Activated CD4-positive, alpha-beta memory T cell treated with anti-CD3 and anti-CD28 coated beads for 36 hours (primary cell): ENCODE results near the gene MEPE. TPM values are rescaled to one million over a fixed set of nuclear protein-coding genes. Genes with fewer than 3 reads are reported as not detected.

Experiments used
- CTCF ChIA-PET: fragments of 350-600 bp; sonication (Branson Sonifier 250); formaldehyde crosslinking; loops from one replicate; lab custom pipeline; 2021; ENCODE audit warnings: antibody characterized with exemption, inconsistent platforms; lab: Charles Lee
- POLR2A ChIA-PET: fragments of 350-600 bp; sonication (Branson Sonifier 250); formaldehyde crosslinking; loops from one replicate; lab custom pipeline; 2021; ENCODE audit warnings: antibody characterized with exemption; lab: Charles Lee
- DNase-seq: peaks from one replicate; pipeline ENCODE4 v3.0.0-alpha.2; 2020
- H3K27ac Mint-ChIP-seq: one replicate; pipeline ENCODE4 v1.8.0; 2021; ENCODE audit warnings: mixed read lengths
- H3K27me3 Mint-ChIP-seq: one replicate; pipeline ENCODE4 v1.8.0; 2021; ENCODE audit warnings: mixed read lengths
- H3K36me3 Mint-ChIP-seq: one replicate; pipeline ENCODE4 v1.8.0; 2021; ENCODE audit warnings: mixed read lengths
- H3K4me1 Mint-ChIP-seq: one replicate; pipeline ENCODE4 v1.8.0; 2021; ENCODE audit warnings: low read depth, mixed read lengths
- H3K4me3 Mint-ChIP-seq: one replicate; pipeline ENCODE4 v1.8.0; 2021; ENCODE audit warnings: mild to moderate bottlenecking, mixed read lengths
- H3K9me3 Mint-ChIP-seq: one replicate; pipeline ENCODE4 v1.8.0; 2021; ENCODE audit warnings: mixed read lengths
- intact Hi-C: fragments of 100-400 bp; cut with micrococcal nuclease; formaldehyde crosslinking; loops from one replicate; pipeline ENCODE4 v1.15.1; 2023
- total RNA-seq, 2 experiments: library from RNA; stranded (reverse); gene quantifications; one replicate each; pipeline ENCODE4 v1.2.3, GENCODE V29; 2021

Gene MEPE
- not detected for total RNA-seq

DNA sequence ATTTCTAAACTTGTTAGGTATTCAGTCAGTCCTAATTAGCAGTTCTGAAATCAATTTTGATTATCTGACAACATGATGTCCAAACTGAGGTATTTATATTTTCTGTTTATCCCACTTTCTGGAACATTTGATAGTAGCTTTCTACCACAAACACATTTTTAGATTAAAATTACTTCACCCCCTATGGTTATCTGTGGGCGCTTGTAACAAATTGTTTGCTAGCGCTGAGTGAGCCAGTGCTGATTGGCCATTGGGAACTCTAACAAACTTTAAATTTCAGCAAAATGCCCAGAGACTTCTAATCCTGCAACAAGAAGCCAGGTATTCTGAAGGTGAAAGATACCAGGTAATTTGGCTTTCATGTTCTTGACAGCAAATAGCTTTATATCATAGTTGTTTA lies at the start of gene MEPE:
TSS of gene MEPE (plus strand) at position 301 of the 400 bp plus-strand sequence. CDS start 1,746 bp downstream, outside the sequence.
- H3K27me3 Mint-ChIP-seq: peaks cover 3% of the 10 kb centered on the region
- POLR2A ChIA-PET: no interaction called here
- H3K9me3 Mint-ChIP-seq: no peaks in the 10 kb centered on the region
- H3K27ac Mint-ChIP-seq: no peak within 1 kb of the TSS
- intact Hi-C loops: no loop called here
- H3K4me3 Mint-ChIP-seq: no peak within 1 kb of the TSS
- no peaks in the 10 kb centered on the region for H3K4me1 Mint-ChIP-seq
- CTCF ChIA-PET: no interaction called here
- no peak for DNase-seq
- no peaks in the 10 kb centered on the region for H3K36me3 Mint-ChIP-seq

DNA sequence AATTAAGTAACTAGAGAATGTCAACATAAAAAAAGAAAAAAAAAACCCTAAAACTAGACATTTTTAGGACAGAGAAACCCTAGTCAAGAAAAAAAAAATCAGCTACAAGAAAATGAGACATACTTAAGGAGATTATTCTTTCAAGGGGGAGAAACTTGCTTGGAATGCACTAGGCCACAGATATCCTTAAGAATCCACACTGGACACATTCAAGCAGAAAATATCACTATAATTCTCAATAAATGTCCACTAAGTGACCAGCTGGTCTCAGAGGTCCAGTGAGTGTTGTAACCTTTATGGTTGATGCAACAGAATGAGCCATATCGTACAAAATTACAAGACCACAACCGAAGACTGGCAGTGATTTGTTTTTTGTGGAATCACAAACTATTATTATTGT lies 49.0 kb upstream of the MEPE start:
- Mint-ChIP-seq H3K27me3 (peaks cover 5% of the 10 kb centered on the region), H3K27ac (no peak overlapping the region), H3K9me3 (no peaks in the 10 kb centered on the region), H3K4me3 (no peak overlapping the region), H3K4me1 (no peaks in the 10 kb centered on the region), H3K36me3 (no peaks in the 10 kb centered on the region)
- POLR2A ChIA-PET: no interaction called here
- CTCF ChIA-PET: no interaction called here
- DNase-seq: no peak
- intact Hi-C loops: no loop called here

- no peak for DNase-seq
- CTCF ChIA-PET: no interaction called here
- Mint-ChIP-seq H3K27ac (no peak overlapping the region), H3K4me1 (no peaks in the 10 kb centered on the region), H3K36me3 (no peaks in the 10 kb centered on the region), H3K9me3 (no peaks in the 10 kb centered on the region), H3K27me3 (peaks cover 5% of the 10 kb centered on the region), H3K4me3 (no peak overlapping the region)
- intact Hi-C loops: no loop called here
- POLR2A ChIA-PET: no interaction called here
These were observed 46.8 kb upstream of the MEPE start for GRCh38 chr4:87785731-87786509.

DNA sequence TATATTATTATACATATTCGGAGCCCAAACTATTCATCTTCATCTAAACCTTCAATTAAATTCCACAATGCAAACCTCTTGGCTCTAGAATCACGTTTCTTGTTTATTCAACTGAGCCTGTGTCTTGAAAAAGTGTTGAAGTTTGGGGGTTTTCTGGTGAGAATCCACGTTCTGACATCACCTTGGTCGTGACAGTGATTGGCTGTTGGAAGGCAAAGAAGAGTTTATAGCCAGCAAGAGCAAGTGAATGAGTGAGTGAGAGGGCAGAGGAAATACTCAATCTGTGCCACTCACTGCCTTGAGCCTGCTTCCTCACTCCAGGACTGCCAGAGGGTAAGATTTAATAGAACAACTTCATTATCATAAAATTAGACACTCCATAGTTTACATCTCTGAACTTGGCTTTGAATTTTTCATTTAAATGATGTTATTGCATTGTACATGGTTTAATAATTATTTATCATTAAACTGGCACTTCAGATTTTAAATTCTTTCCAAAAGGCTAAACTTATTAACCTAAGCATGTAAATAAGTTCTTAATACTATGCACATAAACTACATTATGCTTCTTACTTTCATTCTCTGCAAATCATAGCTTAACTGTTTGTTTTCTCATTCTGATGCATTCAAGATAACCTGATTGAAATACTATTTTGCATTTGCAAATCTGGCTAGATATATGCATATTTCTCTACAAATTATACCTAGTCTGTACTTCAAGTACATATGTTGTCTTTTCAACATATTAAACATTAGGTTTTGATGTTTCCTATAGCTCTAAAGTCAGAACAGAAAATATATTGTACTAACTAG lies 33.3 kb upstream of the MEPE start, which contains the start of gene IBSP:
TSS of gene IBSP (plus strand) at position 254 of the 813 bp plus-strand sequence. CDS start 2,808 bp downstream, outside the sequence.
- Mint-ChIP-seq H3K36me3 (no peaks in the 10 kb centered on the region), H3K9me3 (no peaks in the 10 kb centered on the region), H3K27ac (no peak within 1 kb of the TSS), H3K27me3 (no peaks in the 10 kb centered on the region), H3K4me3 (no peak within 1 kb of the TSS), H3K4me1 (no peaks in the 10 kb centered on the region)
- intact Hi-C loops: no loop called here
- DNase-seq: no peak
- CTCF ChIA-PET: interaction anchor here (0.7 kb wide), 1 partner anchor 49 kb away, joined by 3 read pairs; no protein-coding TSS in a partner anchor
- POLR2A ChIA-PET: no interaction called here

DNA sequence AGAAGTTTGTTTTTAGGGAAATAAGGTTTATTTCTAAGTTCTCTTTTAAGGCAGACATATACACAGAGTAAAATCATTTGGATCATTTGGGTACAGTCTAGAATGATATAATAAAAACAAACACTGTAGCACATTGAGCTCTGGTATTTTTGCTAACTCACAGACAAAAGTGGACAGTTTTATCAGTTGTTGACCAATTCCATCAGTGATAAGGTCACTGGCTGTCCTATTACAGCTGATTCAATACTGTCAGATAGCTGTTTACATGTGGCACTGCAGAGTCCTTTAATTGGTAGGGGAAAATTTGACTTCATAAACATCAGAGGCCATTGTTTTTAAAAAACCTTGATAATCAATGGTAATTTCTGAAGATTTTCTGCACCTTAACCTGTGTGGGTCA lies 29.9 kb upstream of the MEPE start:
- no peaks in the 10 kb centered on the region for H3K36me3 Mint-ChIP-seq
- DNase-seq: no peak
- no peaks in the 10 kb centered on the region for H3K9me3 Mint-ChIP-seq
- intact Hi-C loops: no loop called here
- H3K4me1 Mint-ChIP-seq: no peaks in the 10 kb centered on the region
- POLR2A ChIA-PET: no interaction called here
- H3K27me3 Mint-ChIP-seq: no peaks in the 10 kb centered on the region
- no peak overlapping the region for H3K4me3 Mint-ChIP-seq
- no peak overlapping the region for H3K27ac Mint-ChIP-seq
- CTCF ChIA-PET: no interaction called here

- H3K9me3 Mint-ChIP-seq: no peaks in the 10 kb centered on the region
- H3K36me3 Mint-ChIP-seq: no peaks in the 10 kb centered on the region
- CTCF ChIA-PET: no interaction called here
These were observed 29.3 kb upstream of the MEPE start for GRCh38 chr4:87803421-87803820.

DNA sequence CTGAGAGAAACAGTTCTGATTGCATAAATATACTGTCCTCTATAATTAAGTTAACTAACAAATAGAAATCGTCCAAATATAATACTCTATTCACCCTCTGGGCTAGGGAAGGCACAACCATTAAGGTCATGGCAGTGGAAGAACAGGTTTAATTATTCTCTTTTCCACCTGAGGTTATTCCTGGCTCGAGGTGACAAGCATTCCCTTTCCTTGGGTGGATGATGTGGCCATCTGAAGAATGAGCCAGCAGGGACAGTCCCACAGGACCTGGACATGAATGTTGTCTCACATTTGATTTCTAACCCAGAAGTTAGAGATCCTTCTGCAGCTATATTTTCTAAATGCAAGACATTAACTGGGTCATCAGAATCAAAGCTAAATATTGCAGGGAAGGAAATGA lies 27.9 kb upstream of the MEPE start:
- Mint-ChIP-seq H3K9me3 (no peaks in the 10 kb centered on the region), H3K27me3 (no peaks in the 10 kb centered on the region), H3K36me3 (no peaks in the 10 kb centered on the region), H3K4me1 (no peaks in the 10 kb centered on the region), H3K4me3 (no peak overlapping the region), H3K27ac (no peak overlapping the region)
- POLR2A ChIA-PET: no interaction called here
- CTCF ChIA-PET: no interaction called here
- no peak for DNase-seq
- intact Hi-C loops: no loop called here

More at GRCh38 chr4:87803421-87803820, 29.3 kb upstream of the MEPE start:
- Mint-ChIP-seq H3K27me3 (no peaks in the 10 kb centered on the region), H3K4me3 (no peak overlapping the region), H3K27ac (no peak overlapping the region), H3K4me1 (no peaks in the 10 kb centered on the region)
- POLR2A ChIA-PET: no interaction called here
- intact Hi-C loops: no loop called here
- DNase-seq: no peak

GRCh38 chr4:87805971-87806370 lies 26.8 kb upstream of the MEPE start:
- no peak for DNase-seq
- H3K36me3 Mint-ChIP-seq: no peaks in the 10 kb centered on the region
- ChIA-PET CTCF (no interaction called here), POLR2A (no interaction called here)
- H3K9me3 Mint-ChIP-seq: no peaks in the 10 kb centered on the region
- H3K27me3 Mint-ChIP-seq: no peaks in the 10 kb centered on the region
- no peak overlapping the region for H3K4me3 Mint-ChIP-seq
- no peaks in the 10 kb centered on the region for H3K4me1 Mint-ChIP-seq
- intact Hi-C loops: no loop called here
- H3K27ac Mint-ChIP-seq: no peak overlapping the region

DNA sequence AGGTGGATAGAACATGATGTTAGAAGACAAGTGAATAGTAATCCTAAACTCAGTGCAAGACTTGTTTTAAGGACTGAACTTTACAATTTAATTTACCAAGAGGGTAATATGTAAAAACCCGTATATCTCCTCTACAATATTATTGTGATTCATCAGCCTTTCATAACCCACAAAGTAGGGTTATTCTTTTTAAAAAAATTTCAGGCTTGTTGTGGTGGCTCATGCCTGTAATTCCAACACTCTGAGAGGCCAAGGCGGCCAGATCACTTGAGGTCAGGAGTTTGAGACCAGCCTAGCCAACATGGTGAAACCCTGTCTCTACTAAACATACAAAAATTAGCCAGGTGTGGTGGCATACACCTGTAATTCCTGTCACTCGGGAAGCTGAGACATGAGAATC lies 26.2 kb upstream of the MEPE start:
- intact Hi-C loops: no loop called here
- no peaks in the 10 kb centered on the region for H3K4me1 Mint-ChIP-seq
- CTCF ChIA-PET: no interaction called here
- no peaks in the 10 kb centered on the region for H3K9me3 Mint-ChIP-seq
- H3K36me3 Mint-ChIP-seq: no peaks in the 10 kb centered on the region
- no peaks in the 10 kb centered on the region for H3K27me3 Mint-ChIP-seq
- DNase-seq: no peak
- no peak overlapping the region for H3K27ac Mint-ChIP-seq
- POLR2A ChIA-PET: no interaction called here
- no peak overlapping the region for H3K4me3 Mint-ChIP-seq

DNA sequence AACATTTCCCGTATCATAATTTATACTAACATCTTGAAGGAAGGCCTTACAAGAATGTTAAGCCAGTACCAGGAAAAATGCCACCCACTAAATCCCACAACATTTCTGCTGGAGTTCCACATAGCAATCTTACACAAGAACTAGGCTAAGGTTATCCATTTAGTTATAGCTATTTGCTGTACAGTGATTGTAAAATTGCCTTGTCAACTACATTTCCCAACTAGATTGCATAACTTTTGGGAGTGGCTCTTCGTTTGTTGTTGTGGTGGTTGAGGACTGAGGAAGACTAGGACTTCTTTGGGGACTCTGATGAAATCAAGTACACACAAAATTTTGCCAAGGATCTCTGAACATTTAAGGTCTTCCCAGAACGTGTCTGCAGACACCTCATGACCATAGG lies 25.4 kb upstream of the MEPE start:
- Mint-ChIP-seq H3K36me3 (no peaks in the 10 kb centered on the region), H3K27ac (no peak overlapping the region), H3K9me3 (no peaks in the 10 kb centered on the region), H3K4me3 (no peak overlapping the region), H3K4me1 (no peaks in the 10 kb centered on the region), H3K27me3 (no peaks in the 10 kb centered on the region)
- intact Hi-C loops: no loop called here
- CTCF ChIA-PET: no interaction called here
- POLR2A ChIA-PET: no interaction called here
- DNase-seq: no peak

- no peaks in the 10 kb centered on the region for H3K4me1 Mint-ChIP-seq
- H3K36me3 Mint-ChIP-seq: no peaks in the 10 kb centered on the region
- no peak overlapping the region for H3K4me3 Mint-ChIP-seq
- intact Hi-C loops: no loop called here
- H3K9me3 Mint-ChIP-seq: no peaks in the 10 kb centered on the region
- no peak for DNase-seq
- POLR2A ChIA-PET: no interaction called here
- CTCF ChIA-PET: no interaction called here
- H3K27ac Mint-ChIP-seq: no peak overlapping the region
- no peaks in the 10 kb centered on the region for H3K27me3 Mint-ChIP-seq
These were observed 20.8 kb upstream of the MEPE start for GRCh38 chr4:87811977-87812376.

DNA sequence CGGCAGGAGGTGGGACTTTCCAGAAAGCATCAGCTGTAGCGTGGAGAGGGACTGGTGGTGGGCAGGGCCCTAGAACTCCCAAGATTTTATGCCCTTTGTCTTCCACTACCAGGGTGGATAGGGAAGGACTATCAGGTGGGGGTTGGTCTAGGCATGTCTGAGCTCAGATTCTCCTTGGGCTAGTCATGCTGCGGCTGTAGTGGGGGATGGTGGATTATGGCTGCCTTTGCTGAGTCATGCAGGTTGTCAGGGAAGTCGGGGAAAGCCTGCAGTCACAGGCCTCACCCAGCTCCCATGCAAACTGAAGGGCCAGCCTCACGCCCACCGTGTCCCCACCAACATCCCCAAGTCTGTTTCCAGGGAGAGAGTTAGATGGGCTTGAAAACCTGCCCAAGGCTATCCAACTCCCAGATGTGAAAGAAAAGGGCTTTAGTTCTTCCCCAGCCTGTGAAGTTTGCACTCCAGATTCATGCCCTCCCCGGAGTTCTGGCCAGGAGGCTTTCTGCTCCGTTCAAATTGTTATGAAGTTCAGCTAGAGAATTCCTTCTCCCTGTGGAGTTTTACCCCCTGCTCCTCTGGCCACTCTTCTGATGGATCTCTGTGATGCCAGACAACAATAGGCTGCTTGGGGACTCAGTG lies 13.4 kb upstream of the MEPE start:
- H3K27me3 Mint-ChIP-seq: peaks cover 18% of the 10 kb centered on the region
- intact Hi-C loops: no loop called here

More for the DNA sequence above, 13.4 kb upstream of the MEPE start:
- Mint-ChIP-seq H3K27ac (no peak overlapping the region), H3K36me3 (no peaks in the 10 kb centered on the region), H3K4me3 (no peak overlapping the region), H3K9me3 (no peaks in the 10 kb centered on the region), H3K4me1 (no peaks in the 10 kb centered on the region)
- POLR2A ChIA-PET: no interaction called here
- DNase-seq: no peak
- CTCF ChIA-PET: interaction anchor here (0.9 kb wide), 1 partner anchor 34 kb away, joined by 3 read pairs; no protein-coding TSS in a partner anchor
